GM12878 (cell line): ENCODE measurements around the gene UBAP1.

ENCODE experiments used
- CEBPB ChIP-seq, 2 experiments: fragments of 150-350 bp in 1 of 2; IDR thresholded peaks; 2 replicates each; pipeline ENCODE4 v1.6.1; 2012 to 2014; ENCODE audit warnings: low read depth in 2 of 2, low read length in 2 of 2, borderline replicate concordance in 1 of 2, inconsistent platforms in 1 of 2
- EP300 ChIP-seq, 2 experiments: fragments of 150-350 bp in 1 of 2; IDR thresholded peaks; 2 replicates each; pipeline ENCODE4 v1.6.1; 2011 to 2012; ENCODE audit warnings: low read depth in 2 of 2, low read length in 2 of 2, borderline replicate concordance in 1 of 2, improper control_type of control experiment in 1 of 2, inconsistent platforms in 1 of 2; ENCODE audit not compliant: control insufficient read depth in 1 of 2
- EZH2 ChIP-seq: IDR thresholded peaks from 2 replicates; pipeline ENCODE4 v1.6.1; 2012; ENCODE audit warnings: low read depth, mild to moderate bottlenecking, control low read depth, inconsistent platforms, low read length, borderline replicate concordance; ENCODE audit not compliant: control insufficient read depth
- MYC ChIP-seq: IDR thresholded peaks from 2 replicates; pipeline ENCODE4 v1.6.1; 2011; ENCODE audit warnings: mild to moderate bottlenecking, low read length, moderate library complexity, inconsistent platforms; ENCODE audit not compliant: insufficient read depth, insufficient replicate concordance, insufficient read length, severe bottlenecking
- POLR2AphosphoS5 ChIP-seq: IDR thresholded peaks from 2 replicates; pipeline ENCODE4 v1.6.1; 2011; ENCODE audit warnings: mild to moderate bottlenecking, low read length, inconsistent platforms
- RAD21 ChIP-seq: IDR thresholded peaks from 2 replicates; pipeline ENCODE4 v1.6.1; 2011; ENCODE audit warnings: mild to moderate bottlenecking, low read depth, low read length, moderate library complexity; ENCODE audit not compliant: insufficient read depth
- RFX5 ChIP-seq: IDR thresholded peaks from 2 replicates; pipeline ENCODE4 v1.6.1; 2011; ENCODE audit warnings: low read depth, low read length, improper control_type of control experiment
- TCF7 ChIP-seq: IDR thresholded peaks from 2 replicates; pipeline ENCODE4 v1.6.1; 2014; ENCODE audit warnings: antibody characterized with exemption, borderline replicate concordance
- TF ChIP-seq, protein P1 (sequence below): IDR thresholded peaks from 2 replicates; pipeline ENCODE4 v1.6.1; 2012; ENCODE audit warnings: mild to moderate bottlenecking, low read depth, low read length
- TF ChIP-seq, protein P2 (sequence below), 3 experiments: IDR thresholded peaks in 2 of 3; conservative IDR thresholded peaks in 1 of 3; 2 replicates each; pipeline ENCODE4 v1.5.1; 2011; ENCODE audit warnings: low read depth in 3 of 3, low read length in 3 of 3, mild to moderate bottlenecking in 3 of 3, control low read depth in 2 of 3, moderate library complexity in 2 of 3, inconsistent platforms in 1 of 3, mixed read lengths in 1 of 3; ENCODE audit not compliant: control insufficient read depth in 2 of 3, insufficient read depth in 1 of 3; ENCODE audit errors: extremely low read depth in 1 of 3
- TF ChIP-seq, protein P3 (sequence below): IDR thresholded peaks from 2 replicates; pipeline ENCODE4 v1.6.1; 2012; ENCODE audit warnings: low read depth, low read length, improper control_type of control experiment

GRCh38 chr9:34203992-34204635 lies 25.3 kb downstream of the UBAP1 start:
- no peak for TF ChIP-seq TCF7
- no peak for TF ChIP-seq EZH2
- TF ChIP-seq POLR2AphosphoS5, result no peak
- TF ChIP-seq CEBPB (IDR thresholded peaks at IDR 0.05; ENCODE audit: borderline replicate concordance in 1 of 2, low read depth in 2 of 2, low read length in 2 of 2), result no peak
- TF ChIP-seq, protein P1, sequence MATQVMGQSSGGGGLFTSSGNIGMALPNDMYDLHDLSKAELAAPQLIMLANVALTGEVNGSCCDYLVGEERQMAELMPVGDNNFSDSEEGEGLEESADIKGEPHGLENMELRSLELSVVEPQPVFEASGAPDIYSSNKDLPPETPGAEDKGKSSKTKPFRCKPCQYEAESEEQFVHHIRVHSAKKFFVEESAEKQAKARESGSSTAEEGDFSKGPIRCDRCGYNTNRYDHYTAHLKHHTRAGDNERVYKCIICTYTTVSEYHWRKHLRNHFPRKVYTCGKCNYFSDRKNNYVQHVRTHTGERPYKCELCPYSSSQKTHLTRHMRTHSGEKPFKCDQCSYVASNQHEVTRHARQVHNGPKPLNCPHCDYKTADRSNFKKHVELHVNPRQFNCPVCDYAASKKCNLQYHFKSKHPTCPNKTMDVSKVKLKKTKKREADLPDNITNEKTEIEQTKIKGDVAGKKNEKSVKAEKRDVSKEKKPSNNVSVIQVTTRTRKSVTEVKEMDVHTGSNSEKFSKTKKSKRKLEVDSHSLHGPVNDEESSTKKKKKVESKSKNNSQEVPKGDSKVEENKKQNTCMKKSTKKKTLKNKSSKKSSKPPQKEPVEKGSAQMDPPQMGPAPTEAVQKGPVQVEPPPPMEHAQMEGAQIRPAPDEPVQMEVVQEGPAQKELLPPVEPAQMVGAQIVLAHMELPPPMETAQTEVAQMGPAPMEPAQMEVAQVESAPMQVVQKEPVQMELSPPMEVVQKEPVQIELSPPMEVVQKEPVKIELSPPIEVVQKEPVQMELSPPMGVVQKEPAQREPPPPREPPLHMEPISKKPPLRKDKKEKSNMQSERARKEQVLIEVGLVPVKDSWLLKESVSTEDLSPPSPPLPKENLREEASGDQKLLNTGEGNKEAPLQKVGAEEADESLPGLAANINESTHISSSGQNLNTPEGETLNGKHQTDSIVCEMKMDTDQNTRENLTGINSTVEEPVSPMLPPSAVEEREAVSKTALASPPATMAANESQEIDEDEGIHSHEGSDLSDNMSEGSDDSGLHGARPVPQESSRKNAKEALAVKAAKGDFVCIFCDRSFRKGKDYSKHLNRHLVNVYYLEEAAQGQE, result no peak
- TF ChIP-seq, protein P2, sequence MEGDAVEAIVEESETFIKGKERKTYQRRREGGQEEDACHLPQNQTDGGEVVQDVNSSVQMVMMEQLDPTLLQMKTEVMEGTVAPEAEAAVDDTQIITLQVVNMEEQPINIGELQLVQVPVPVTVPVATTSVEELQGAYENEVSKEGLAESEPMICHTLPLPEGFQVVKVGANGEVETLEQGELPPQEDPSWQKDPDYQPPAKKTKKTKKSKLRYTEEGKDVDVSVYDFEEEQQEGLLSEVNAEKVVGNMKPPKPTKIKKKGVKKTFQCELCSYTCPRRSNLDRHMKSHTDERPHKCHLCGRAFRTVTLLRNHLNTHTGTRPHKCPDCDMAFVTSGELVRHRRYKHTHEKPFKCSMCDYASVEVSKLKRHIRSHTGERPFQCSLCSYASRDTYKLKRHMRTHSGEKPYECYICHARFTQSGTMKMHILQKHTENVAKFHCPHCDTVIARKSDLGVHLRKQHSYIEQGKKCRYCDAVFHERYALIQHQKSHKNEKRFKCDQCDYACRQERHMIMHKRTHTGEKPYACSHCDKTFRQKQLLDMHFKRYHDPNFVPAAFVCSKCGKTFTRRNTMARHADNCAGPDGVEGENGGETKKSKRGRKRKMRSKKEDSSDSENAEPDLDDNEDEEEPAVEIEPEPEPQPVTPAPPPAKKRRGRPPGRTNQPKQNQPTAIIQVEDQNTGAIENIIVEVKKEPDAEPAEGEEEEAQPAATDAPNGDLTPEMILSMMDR (IDR thresholded peaks at IDR 0.05 in 2 of 3, conservative IDR thresholded peaks at IDR 0.05 in 1 of 3; ENCODE audit: control insufficient read depth in 2 of 3, extremely low read depth in 1 of 3, insufficient read depth in 1 of 3, low read depth in 3 of 3, low read length in 3 of 3), result no peak
- no peak for TF ChIP-seq EP300 (IDR thresholded peaks at IDR 0.05; ENCODE audit: borderline replicate concordance in 1 of 2, control insufficient read depth in 1 of 2, low read depth in 2 of 2, low read length in 2 of 2)
- no peak for TF ChIP-seq MYC
- TF ChIP-seq RFX5, result no peak
- no peak for TF ChIP-seq RAD21
- TF ChIP-seq, protein P3, sequence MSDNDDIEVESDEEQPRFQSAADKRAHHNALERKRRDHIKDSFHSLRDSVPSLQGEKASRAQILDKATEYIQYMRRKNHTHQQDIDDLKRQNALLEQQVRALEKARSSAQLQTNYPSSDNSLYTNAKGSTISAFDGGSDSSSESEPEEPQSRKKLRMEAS, result no peak
